ENCODE results near the gene CACNA1I.

DNA sequence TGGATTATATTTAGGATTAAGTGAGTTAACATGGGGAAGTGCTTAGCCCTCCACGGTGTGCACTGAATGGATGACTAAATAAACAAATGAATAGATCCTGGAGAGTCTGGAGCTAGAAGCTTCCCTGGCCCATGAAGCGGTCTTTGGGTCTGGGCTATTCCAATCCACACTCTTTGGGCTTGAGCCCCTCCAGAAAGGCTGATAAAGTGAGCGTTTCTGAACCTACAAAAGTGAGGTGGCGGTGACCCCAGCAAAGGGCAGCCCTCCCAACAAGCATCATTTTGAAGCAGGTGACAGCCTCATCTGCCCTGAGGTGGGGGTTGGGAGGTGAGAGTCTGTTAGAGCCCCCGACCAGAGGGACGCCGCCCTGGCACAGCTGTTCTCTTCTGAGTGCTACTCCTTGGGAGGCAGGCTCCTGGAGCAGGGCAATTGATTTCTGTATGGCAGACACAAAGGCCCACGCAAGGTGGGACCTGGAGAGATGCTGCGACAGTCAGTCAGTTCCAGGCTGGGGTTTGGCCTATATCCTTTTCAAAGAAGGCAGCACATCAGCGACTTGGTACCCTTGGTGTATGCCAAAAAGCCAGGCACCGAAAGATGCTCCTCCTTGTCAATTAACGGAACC is 157.8 kb downstream of the CACNA1I start:
- TF ChIP-seq, protein P1, sequence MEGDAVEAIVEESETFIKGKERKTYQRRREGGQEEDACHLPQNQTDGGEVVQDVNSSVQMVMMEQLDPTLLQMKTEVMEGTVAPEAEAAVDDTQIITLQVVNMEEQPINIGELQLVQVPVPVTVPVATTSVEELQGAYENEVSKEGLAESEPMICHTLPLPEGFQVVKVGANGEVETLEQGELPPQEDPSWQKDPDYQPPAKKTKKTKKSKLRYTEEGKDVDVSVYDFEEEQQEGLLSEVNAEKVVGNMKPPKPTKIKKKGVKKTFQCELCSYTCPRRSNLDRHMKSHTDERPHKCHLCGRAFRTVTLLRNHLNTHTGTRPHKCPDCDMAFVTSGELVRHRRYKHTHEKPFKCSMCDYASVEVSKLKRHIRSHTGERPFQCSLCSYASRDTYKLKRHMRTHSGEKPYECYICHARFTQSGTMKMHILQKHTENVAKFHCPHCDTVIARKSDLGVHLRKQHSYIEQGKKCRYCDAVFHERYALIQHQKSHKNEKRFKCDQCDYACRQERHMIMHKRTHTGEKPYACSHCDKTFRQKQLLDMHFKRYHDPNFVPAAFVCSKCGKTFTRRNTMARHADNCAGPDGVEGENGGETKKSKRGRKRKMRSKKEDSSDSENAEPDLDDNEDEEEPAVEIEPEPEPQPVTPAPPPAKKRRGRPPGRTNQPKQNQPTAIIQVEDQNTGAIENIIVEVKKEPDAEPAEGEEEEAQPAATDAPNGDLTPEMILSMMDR (conservative IDR thresholded peaks at IDR 0.05; ENCODE audit: low read depth in 2 of 2), result no peak
- no peak for TF ChIP-seq POLR2AphosphoS5 (IDR thresholded peaks at IDR 0.05; ENCODE audit: low read depth)
- no peak for TF ChIP-seq EZH2 (IDR thresholded peaks at IDR 0.05; ENCODE audit: low read depth, unreplicated experiment)
- TF ChIP-seq JUNB (IDR thresholded peaks at IDR 0.05; ENCODE audit: unreplicated experiment), result no peak
- TF ChIP-seq, protein P2, sequence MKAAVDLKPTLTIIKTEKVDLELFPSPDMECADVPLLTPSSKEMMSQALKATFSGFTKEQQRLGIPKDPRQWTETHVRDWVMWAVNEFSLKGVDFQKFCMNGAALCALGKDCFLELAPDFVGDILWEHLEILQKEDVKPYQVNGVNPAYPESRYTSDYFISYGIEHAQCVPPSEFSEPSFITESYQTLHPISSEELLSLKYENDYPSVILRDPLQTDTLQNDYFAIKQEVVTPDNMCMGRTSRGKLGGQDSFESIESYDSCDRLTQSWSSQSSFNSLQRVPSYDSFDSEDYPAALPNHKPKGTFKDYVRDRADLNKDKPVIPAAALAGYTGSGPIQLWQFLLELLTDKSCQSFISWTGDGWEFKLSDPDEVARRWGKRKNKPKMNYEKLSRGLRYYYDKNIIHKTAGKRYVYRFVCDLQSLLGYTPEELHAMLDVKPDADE (IDR thresholded peaks at IDR 0.05), result no peak
- TF ChIP-seq EZH2phosphoT487 (IDR thresholded peaks at IDR 0.05; ENCODE audit: unreplicated experiment), result no peak
- TF ChIP-seq, protein P3, sequence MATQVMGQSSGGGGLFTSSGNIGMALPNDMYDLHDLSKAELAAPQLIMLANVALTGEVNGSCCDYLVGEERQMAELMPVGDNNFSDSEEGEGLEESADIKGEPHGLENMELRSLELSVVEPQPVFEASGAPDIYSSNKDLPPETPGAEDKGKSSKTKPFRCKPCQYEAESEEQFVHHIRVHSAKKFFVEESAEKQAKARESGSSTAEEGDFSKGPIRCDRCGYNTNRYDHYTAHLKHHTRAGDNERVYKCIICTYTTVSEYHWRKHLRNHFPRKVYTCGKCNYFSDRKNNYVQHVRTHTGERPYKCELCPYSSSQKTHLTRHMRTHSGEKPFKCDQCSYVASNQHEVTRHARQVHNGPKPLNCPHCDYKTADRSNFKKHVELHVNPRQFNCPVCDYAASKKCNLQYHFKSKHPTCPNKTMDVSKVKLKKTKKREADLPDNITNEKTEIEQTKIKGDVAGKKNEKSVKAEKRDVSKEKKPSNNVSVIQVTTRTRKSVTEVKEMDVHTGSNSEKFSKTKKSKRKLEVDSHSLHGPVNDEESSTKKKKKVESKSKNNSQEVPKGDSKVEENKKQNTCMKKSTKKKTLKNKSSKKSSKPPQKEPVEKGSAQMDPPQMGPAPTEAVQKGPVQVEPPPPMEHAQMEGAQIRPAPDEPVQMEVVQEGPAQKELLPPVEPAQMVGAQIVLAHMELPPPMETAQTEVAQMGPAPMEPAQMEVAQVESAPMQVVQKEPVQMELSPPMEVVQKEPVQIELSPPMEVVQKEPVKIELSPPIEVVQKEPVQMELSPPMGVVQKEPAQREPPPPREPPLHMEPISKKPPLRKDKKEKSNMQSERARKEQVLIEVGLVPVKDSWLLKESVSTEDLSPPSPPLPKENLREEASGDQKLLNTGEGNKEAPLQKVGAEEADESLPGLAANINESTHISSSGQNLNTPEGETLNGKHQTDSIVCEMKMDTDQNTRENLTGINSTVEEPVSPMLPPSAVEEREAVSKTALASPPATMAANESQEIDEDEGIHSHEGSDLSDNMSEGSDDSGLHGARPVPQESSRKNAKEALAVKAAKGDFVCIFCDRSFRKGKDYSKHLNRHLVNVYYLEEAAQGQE (IDR thresholded peaks at IDR 0.05; ENCODE audit: unreplicated experiment), result no peak
- no peak for TF ChIP-seq CREB1 (CRISPR knock-in tag; IDR thresholded peaks at IDR 0.05; ENCODE audit: low read depth)
- no peak for TF ChIP-seq STAT1 (IDR thresholded peaks at IDR 0.05; ENCODE audit: unreplicated experiment)
- TF ChIP-seq ZNF331 (CRISPR knock-in tag; IDR thresholded peaks at IDR 0.05; ENCODE audit: low read depth), result no peak
- no peak for TF ChIP-seq ZNF114 (CRISPR knock-in tag; IDR thresholded peaks at IDR 0.05)
- TF ChIP-seq, protein P4, sequence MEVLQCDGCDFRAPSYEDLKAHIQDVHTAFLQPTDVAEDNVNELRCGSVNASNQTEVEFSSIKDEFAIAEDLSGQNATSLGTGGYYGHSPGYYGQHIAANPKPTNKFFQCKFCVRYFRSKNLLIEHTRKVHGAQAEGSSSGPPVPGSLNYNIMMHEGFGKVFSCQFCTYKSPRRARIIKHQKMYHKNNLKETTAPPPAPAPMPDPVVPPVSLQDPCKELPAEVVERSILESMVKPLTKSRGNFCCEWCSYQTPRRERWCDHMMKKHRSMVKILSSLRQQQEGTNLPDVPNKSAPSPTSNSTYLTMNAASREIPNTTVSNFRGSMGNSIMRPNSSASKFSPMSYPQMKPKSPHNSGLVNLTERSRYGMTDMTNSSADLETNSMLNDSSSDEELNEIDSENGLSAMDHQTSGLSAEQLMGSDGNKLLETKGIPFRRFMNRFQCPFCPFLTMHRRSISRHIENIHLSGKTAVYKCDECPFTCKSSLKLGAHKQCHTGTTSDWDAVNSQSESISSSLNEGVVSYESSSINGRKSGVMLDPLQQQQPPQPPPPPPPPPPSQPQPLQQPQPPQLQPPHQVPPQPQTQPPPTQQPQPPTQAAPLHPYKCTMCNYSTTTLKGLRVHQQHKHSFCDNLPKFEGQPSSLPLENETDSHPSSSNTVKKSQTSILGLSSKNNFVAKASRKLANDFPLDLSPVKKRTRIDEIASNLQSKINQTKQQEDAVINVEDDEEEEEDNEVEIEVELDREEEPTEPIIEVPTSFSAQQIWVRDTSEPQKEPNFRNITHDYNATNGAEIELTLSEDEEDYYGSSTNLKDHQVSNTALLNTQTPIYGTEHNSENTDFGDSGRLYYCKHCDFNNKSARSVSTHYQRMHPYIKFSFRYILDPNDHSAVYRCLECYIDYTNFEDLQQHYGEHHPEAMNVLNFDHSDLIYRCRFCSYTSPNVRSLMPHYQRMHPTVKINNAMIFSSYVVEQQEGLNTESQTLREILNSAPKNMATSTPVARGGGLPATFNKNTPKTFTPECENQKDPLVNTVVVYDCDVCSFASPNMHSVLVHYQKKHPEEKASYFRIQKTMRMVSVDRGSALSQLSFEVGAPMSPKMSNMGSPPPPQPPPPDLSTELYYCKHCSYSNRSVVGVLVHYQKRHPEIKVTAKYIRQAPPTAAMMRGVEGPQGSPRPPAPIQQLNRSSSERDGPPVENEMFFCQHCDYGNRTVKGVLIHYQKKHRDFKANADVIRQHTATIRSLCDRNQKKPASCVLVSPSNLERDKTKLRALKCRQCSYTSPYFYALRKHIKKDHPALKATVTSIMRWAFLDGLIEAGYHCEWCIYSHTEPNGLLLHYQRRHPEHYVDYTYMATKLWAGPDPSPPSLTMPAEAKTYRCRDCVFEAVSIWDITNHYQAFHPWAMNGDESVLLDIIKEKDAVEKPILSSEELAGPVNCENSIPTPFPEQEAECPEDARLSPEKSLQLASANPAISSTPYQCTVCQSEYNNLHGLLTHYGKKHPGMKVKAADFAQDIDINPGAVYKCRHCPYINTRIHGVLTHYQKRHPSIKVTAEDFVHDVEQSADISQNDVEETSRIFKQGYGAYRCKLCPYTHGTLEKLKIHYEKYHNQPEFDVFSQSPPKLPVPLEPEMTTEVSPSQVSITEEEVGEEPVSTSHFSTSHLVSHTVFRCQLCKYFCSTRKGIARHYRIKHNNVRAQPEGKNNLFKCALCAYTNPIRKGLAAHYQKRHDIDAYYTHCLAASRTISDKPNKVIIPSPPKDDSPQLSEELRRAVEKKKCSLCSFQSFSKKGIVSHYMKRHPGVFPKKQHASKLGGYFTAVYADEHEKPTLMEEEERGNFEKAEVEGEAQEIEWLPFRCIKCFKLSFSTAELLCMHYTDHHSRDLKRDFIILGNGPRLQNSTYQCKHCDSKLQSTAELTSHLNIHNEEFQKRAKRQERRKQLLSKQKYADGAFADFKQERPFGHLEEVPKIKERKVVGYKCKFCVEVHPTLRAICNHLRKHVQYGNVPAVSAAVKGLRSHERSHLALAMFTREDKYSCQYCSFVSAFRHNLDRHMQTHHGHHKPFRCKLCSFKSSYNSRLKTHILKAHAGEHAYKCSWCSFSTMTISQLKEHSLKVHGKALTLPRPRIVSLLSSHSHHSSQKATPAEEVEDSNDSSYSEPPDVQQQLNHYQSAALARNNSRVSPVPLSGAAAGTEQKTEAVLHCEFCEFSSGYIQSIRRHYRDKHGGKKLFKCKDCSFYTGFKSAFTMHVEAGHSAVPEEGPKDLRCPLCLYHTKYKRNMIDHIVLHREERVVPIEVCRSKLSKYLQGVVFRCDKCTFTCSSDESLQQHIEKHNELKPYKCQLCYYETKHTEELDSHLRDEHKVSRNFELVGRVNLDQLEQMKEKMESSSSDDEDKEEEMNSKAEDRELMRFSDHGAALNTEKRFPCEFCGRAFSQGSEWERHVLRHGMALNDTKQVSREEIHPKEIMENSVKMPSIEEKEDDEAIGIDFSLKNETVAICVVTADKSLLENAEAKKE (CRISPR knock-in tag; IDR thresholded peaks at IDR 0.05), result no peak

Measured in GM23338 (cell line).